ENCODE results near the gene CHRDL2.
A peak's percentile ranks its signal among the peaks of the same experiment; 100 is the strongest.

Gene CHRDL2

GRCh38 chr11:74735365-74735928 lies 4.2 kb upstream of the CHRDL2 start:
- peaks cover 57% of the 10 kb centered on the region for H3K27me3 Mint-ChIP-seq
- no peak overlapping the region for H3K4me3 Mint-ChIP-seq
- no peaks in the 10 kb centered on the region for H3K9me3 Mint-ChIP-seq
- peaks cover 18% of the 10 kb centered on the region for H3K4me1 Mint-ChIP-seq (ENCODE audit: low read depth)
- no peak for DNase-seq
- no peak overlapping the region for H3K27ac Mint-ChIP-seq
- no peaks in the 10 kb centered on the region for H3K36me3 Mint-ChIP-seq (ENCODE audit: low read depth)

DNA sequence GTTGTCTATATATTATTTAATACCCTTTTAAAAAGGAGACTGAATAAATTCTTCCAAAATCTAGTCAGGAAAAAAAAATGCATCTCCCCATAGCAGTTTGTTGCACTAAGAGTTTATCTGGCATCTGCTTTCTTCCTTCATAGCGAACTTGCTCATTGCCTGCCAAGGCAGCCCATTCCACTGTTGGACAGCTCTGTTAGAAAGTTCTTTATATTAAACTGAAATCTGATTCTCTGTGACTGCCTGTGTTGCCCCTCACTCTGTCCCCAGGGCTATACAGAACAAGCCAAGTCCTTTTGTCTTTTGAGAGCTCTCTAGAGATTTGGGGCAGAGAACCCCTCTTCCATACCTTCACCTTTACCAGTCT lies 3.3 kb upstream of the CHRDL2 start:
- H3K36me3 Mint-ChIP-seq (ENCODE audit: low read depth): no peaks in the 10 kb centered on the region
- peaks cover 66% of the 10 kb centered on the region for H3K27me3 Mint-ChIP-seq
- H3K4me1 Mint-ChIP-seq (ENCODE audit: low read depth): peaks cover 11% of the 10 kb centered on the region
- H3K27ac Mint-ChIP-seq: no peak overlapping the region
- no peaks in the 10 kb centered on the region for H3K9me3 Mint-ChIP-seq
- no peak for DNase-seq
- H3K4me3 Mint-ChIP-seq: no peak overlapping the region

- Mint-ChIP-seq H3K27ac (no peak overlapping the region), H3K27me3 (peaks cover 63% of the 10 kb centered on the region), H3K9me3 (no peaks in the 10 kb centered on the region), H3K36me3 (ENCODE audit: low read depth) (no peaks in the 10 kb centered on the region), H3K4me1 (ENCODE audit: low read depth) (peaks cover 11% of the 10 kb centered on the region), H3K4me3 (no peak overlapping the region)
- no peak for DNase-seq
Observed at GRCh38 chr11:74730571-74731260, 510 bp downstream of the CHRDL2 start.

DNA sequence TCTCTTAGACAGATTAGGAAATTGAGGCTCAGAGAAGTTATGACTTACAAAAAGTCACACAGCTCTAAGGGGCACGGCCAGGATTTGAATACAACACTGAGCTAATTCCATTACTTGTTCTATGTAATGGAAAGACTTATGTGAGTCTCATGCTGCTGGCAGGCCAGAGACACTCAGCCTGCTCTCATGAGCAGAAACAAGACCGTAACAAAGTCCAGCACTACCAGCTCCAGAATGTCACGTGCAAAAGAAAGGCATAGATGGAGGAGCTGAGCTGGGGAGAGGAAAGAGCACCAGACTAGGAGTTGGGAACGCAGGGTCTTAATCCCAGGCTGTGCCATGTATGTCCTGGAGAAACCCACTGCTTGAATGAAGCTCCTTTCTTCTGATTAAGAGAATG lies 1.8 kb downstream of the CHRDL2 start:
- no peaks in the 10 kb centered on the region for H3K36me3 Mint-ChIP-seq (ENCODE audit: low read depth)
- peaks cover 55% of the 10 kb centered on the region for H3K27me3 Mint-ChIP-seq
- H3K4me1 Mint-ChIP-seq (ENCODE audit: low read depth): peaks cover 11% of the 10 kb centered on the region
- no peak overlapping the region for H3K27ac Mint-ChIP-seq
- no peak overlapping the region for H3K4me3 Mint-ChIP-seq
- no peaks in the 10 kb centered on the region for H3K9me3 Mint-ChIP-seq
- DNase-seq: no peak

DNA sequence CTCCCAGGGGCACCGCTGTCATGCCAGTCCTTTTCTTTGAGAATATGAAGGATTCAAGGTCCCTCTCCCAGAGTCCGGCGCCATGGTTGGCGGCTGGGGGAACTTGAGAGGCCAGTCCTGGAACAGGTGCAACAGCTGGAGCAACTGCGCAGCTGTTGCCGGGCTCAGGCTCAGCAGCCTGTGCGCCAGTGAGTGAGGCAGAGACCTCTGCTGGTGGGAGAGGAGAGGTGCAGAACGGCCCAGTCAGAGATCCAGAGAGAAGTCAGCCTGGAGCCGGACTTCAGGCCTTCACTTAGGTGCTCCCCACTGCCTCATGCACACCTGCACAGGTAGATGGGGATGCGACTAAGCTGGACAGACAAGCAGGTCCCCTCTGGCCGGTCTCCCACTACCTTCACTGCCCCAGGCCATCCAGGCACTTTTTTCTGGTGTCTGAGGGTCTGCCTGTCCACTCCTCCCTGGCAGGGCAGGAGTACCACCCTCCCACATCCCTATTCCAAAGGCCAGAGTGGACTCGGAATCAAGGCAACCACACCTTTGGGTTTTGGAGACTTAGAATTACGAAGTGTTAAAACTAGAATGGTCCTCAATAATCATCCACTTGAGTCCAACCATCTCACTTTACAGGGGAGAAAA lies 4.6 kb downstream of the CHRDL2 start:
- H3K4me3 Mint-ChIP-seq: no peak overlapping the region
- DNase-seq: peak; percentile 69
- no peaks in the 10 kb centered on the region for H3K36me3 Mint-ChIP-seq (ENCODE audit: low read depth)
- H3K9me3 Mint-ChIP-seq: no peaks in the 10 kb centered on the region
- peaks cover 34% of the 10 kb centered on the region for H3K27me3 Mint-ChIP-seq
- H3K4me1 Mint-ChIP-seq (ENCODE audit: low read depth): peaks cover 6% of the 10 kb centered on the region
- H3K27ac Mint-ChIP-seq: no peak overlapping the region

- peaks cover 28% of the 10 kb centered on the region for H3K27me3 Mint-ChIP-seq
- H3K27ac Mint-ChIP-seq: no peak overlapping the region
- DNase-seq: no peak
- H3K9me3 Mint-ChIP-seq: no peaks in the 10 kb centered on the region
- H3K4me1 Mint-ChIP-seq (ENCODE audit: low read depth): peaks cover 2% of the 10 kb centered on the region
- H3K4me3 Mint-ChIP-seq: no peak overlapping the region
- H3K36me3 Mint-ChIP-seq (ENCODE audit: low read depth): no peaks in the 10 kb centered on the region
Observed at GRCh38 chr11:74725701-74726100, 5.5 kb downstream of the CHRDL2 start.

DNA sequence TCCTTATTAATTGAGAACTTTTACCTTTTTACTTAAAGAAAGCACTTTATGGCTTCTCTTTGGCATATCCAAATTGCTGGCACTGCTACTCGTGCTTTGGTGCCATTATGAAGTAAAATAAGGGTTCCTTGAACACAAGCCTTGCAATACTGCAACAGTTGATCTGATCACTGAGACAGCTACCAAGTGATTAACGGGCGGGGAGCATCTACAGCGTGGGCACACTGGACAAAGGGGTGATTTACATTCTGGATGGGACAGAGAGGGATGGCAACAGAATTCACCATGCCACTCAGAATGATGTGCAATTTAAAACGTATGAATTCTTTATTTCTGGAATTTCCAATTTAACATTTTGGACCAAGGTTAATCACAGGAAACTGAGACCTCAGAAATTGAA lies 7.7 kb downstream of the CHRDL2 start:
- peaks cover 2% of the 10 kb centered on the region for H3K4me1 Mint-ChIP-seq (ENCODE audit: low read depth)
- no peaks in the 10 kb centered on the region for H3K36me3 Mint-ChIP-seq (ENCODE audit: low read depth)
- H3K9me3 Mint-ChIP-seq: no peaks in the 10 kb centered on the region
- H3K4me3 Mint-ChIP-seq: no peak overlapping the region
- no peak for DNase-seq
- H3K27ac Mint-ChIP-seq: no peak overlapping the region
- peaks cover 10% of the 10 kb centered on the region for H3K27me3 Mint-ChIP-seq

DNA sequence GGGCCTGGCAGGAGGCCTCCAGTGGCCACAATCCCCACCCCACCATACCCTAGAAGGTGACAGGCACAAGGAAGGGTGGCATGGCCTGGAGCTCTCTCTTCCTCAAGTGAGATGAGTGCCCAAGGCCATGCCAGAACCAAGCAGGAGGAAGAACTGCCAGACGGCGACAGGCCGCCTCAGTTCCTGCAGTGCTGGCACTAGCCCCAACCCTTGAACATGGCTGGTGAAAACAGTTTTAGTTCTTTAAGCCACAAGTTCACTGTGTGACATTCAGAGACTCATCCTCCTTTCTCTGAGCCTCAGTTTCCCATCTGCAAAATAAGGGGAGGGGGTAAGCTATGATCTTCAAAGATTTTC lies 9.8 kb downstream of the CHRDL2 start:
- peaks cover 15% of the 10 kb centered on the region for H3K27me3 Mint-ChIP-seq
- H3K4me3 Mint-ChIP-seq: no peak overlapping the region
- DNase-seq: no peak
- H3K36me3 Mint-ChIP-seq (ENCODE audit: low read depth): no peaks in the 10 kb centered on the region
- H3K9me3 Mint-ChIP-seq: no peaks in the 10 kb centered on the region
- peaks cover 1% of the 10 kb centered on the region for H3K4me1 Mint-ChIP-seq (ENCODE audit: low read depth)
- H3K27ac Mint-ChIP-seq: no peak overlapping the region

- DNase-seq: no peak
- H3K4me1 Mint-ChIP-seq (ENCODE audit: low read depth): no peaks in the 10 kb centered on the region
- H3K27ac Mint-ChIP-seq: no peak overlapping the region
- H3K27me3 Mint-ChIP-seq: peaks cover 11% of the 10 kb centered on the region
- no peaks in the 10 kb centered on the region for H3K9me3 Mint-ChIP-seq
- no peaks in the 10 kb centered on the region for H3K36me3 Mint-ChIP-seq (ENCODE audit: low read depth)
- H3K4me3 Mint-ChIP-seq: no peak overlapping the region
Observed at GRCh38 chr11:74720596-74721478, 10.4 kb downstream of the CHRDL2 start.

- H3K4me1 Mint-ChIP-seq (ENCODE audit: low read depth): peaks cover 8% of the 10 kb centered on the region
- H3K4me3 Mint-ChIP-seq: no peak overlapping the region
- no peak overlapping the region for H3K27ac Mint-ChIP-seq
- no peaks in the 10 kb centered on the region for H3K9me3 Mint-ChIP-seq
- no peak for DNase-seq
- H3K27me3 Mint-ChIP-seq: peaks cover 6% of the 10 kb centered on the region
- no peaks in the 10 kb centered on the region for H3K36me3 Mint-ChIP-seq (ENCODE audit: low read depth)
Observed at GRCh38 chr11:74719011-74719410, 12.2 kb downstream of the CHRDL2 start.

- Mint-ChIP-seq H3K9me3 (no peaks in the 10 kb centered on the region), H3K27me3 (peaks cover 6% of the 10 kb centered on the region), H3K36me3 (ENCODE audit: low read depth) (no peaks in the 10 kb centered on the region), H3K4me1 (ENCODE audit: low read depth) (peaks cover 8% of the 10 kb centered on the region), H3K27ac (no peak overlapping the region), H3K4me3 (no peak overlapping the region)
- no peak for DNase-seq
Observed at GRCh38 chr11:74717221-74717969, 13.8 kb downstream of the CHRDL2 start.

DNA sequence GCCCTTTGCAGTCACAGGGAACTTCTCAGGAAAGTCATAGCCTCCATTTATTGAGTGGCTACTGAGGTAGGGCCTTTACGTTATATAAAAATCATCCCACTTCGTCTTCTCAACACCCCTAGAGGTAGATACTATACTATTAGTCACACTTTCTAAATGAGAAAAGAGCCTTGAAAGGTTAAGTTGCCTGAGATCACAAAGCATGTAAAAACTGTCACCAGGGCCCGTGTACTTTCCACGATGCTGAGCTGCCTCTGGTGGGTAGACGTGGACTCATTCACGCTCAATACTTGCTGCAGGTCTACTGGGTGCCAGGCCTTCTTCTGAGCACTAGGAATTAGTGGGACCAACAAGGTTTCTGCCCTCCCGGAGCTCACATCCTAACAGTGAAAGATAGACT lies 16.3 kb downstream of the CHRDL2 start:
- Mint-ChIP-seq H3K9me3 (no peaks in the 10 kb centered on the region), H3K4me3 (no peak overlapping the region), H3K27ac (peak overlapping the region; percentile 44), H3K36me3 (ENCODE audit: low read depth) (no peaks in the 10 kb centered on the region), H3K4me1 (ENCODE audit: low read depth) (peaks cover 8% of the 10 kb centered on the region), H3K27me3 (peaks cover 6% of the 10 kb centered on the region)
- no peak for DNase-seq

- Mint-ChIP-seq H3K4me3 (no peak overlapping the region), H3K27me3 (peaks cover 6% of the 10 kb centered on the region), H3K4me1 (ENCODE audit: low read depth) (peaks cover 8% of the 10 kb centered on the region), H3K27ac (no peak overlapping the region), H3K36me3 (ENCODE audit: low read depth) (no peaks in the 10 kb centered on the region), H3K9me3 (no peaks in the 10 kb centered on the region)
- DNase-seq: no peak
Observed at GRCh38 chr11:74713686-74714085, 17.5 kb downstream of the CHRDL2 start.

GRCh38 chr11:74710281-74710938 lies 20.8 kb downstream of the CHRDL2 start:
- H3K4me3 Mint-ChIP-seq: no peak overlapping the region
- no peak for DNase-seq
- no peak overlapping the region for H3K27ac Mint-ChIP-seq
- peaks cover 8% of the 10 kb centered on the region for H3K4me1 Mint-ChIP-seq (ENCODE audit: low read depth)
- H3K36me3 Mint-ChIP-seq (ENCODE audit: low read depth): no peaks in the 10 kb centered on the region
- no peaks in the 10 kb centered on the region for H3K27me3 Mint-ChIP-seq
- H3K9me3 Mint-ChIP-seq: no peaks in the 10 kb centered on the region

Measured in activated T-cell treated with anti-CD3 and anti-CD28 coated beads, Interleukin-2, amount 50 U/mL, for 24 hours (primary cell).